ENCODE data around the gene ANAPC10.

Gene ANAPC10

DNA sequence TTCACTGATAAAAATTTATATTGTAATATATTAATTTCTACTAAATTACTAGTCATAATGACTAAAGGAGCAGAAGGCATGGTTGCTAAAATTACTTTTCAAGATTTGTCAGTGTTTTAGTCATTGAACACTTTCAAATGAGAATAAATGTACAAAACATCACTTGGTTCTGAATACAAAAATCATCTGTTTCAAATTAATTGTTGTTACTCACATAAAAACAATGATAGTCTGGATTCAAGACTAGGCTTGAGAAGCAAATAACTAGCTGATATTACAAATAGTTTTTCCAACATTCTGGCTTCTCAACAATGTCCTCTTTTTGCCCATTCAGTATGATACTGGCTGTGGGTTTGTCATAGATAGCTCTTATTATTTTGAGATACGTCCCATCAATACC, 112.5 kb downstream of the ANAPC10 start:
- no peak for DNase-seq (ENCODE audit: low read depth)
- TF ChIP-seq, protein P1, sequence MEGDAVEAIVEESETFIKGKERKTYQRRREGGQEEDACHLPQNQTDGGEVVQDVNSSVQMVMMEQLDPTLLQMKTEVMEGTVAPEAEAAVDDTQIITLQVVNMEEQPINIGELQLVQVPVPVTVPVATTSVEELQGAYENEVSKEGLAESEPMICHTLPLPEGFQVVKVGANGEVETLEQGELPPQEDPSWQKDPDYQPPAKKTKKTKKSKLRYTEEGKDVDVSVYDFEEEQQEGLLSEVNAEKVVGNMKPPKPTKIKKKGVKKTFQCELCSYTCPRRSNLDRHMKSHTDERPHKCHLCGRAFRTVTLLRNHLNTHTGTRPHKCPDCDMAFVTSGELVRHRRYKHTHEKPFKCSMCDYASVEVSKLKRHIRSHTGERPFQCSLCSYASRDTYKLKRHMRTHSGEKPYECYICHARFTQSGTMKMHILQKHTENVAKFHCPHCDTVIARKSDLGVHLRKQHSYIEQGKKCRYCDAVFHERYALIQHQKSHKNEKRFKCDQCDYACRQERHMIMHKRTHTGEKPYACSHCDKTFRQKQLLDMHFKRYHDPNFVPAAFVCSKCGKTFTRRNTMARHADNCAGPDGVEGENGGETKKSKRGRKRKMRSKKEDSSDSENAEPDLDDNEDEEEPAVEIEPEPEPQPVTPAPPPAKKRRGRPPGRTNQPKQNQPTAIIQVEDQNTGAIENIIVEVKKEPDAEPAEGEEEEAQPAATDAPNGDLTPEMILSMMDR (conservative IDR thresholded peaks at IDR 0.05; ENCODE audit: low read depth, low read length) = no peak
- no peak overlapping the region for H3K4me3 ChIP-seq (ENCODE audit: low read depth, low read length)

DNA sequence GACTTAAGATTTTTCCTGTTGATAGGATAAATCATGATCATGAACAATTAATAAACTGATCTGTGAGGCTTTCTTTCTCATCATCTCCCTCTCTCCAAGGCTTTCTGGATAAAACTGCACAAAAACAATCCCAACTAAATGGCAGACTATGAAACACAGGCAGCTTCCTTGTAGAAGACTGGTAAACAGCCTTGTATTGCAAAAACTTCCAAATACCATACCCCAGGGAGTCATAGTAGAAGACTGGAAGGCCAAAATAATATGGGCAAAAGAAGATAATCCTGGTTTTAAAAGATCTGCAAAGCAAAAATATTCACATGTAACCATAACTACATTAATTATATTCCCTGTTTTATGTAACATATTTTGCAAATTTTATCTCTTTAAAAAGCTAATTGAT, 113.0 kb downstream of the ANAPC10 start:
- TF ChIP-seq, protein P1 (conservative IDR thresholded peaks at IDR 0.05; ENCODE audit: low read depth, low read length) = no peak
- DNase-seq (ENCODE audit: low read depth) = no peak
- no peak overlapping the region for H3K4me3 ChIP-seq (ENCODE audit: low read depth, low read length)

DNA sequence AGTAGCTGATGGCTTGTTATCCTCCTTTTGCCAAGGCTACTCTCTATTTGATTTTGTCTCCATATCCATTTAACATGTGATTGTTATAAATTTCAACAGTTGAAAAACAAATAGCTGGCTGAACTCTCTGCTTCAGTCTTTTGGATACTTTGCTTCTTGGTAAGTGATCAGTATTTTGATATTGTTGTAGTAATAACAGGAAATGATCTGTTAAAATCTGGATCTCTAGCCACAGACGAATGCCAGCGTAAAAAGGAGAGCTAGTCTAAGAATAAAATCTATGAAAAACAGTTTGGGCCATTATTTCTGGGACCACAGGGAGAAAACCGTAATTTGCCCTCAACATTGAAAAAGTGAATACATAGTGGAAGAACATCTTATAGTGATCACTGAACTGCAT, 113.8 kb downstream of the ANAPC10 start:
- no peak for DNase-seq (ENCODE audit: low read depth)
- no peak overlapping the region for H3K4me3 ChIP-seq (ENCODE audit: low read depth, low read length)
- TF ChIP-seq, protein P1 (conservative IDR thresholded peaks at IDR 0.05; ENCODE audit: low read depth, low read length) = no peak

DNA sequence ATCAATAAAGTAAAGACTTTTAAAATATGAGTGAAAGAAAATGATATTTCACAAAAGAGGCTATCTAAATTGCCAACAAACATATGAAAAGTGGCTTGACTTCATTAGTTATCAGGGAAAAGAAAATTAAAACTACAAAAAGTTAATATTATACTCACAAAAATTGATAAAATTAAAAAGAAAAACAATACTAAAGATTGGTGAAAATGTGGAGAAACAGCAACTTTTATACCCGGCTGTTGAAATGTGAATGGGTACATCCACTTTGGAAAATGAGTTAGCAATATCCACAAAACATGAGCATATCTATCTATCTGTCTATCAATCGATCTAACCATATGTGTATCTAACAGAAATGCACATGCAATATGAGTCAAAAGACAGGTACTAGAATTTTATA, 122.3 kb downstream of the ANAPC10 start:
- no peak for DNase-seq (ENCODE audit: low read depth)
- no peak overlapping the region for H3K4me3 ChIP-seq (ENCODE audit: low read depth, low read length)
- TF ChIP-seq, protein P1 (conservative IDR thresholded peaks at IDR 0.05; ENCODE audit: low read depth, low read length) = no peak

DNA sequence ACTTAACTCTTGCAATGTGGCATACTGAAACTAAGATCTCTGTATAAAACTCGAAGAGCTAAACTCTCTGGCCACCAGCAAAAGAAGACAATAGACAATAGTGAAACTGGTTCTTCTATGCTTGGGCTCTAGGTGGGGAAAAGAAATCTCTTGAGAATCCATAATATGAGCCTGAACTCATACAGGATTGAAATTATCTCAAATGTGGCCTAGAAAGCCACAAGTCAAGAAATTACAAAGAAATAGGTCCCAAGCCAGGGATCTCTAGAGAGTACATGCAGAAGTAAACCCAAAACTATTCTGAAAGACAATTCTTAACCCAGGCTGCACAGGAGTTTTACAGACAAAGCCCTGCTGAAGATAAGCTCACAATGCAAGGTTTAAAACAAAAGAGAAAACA, 127.4 kb downstream of the ANAPC10 start:
- TF ChIP-seq, protein P1 (conservative IDR thresholded peaks at IDR 0.05; ENCODE audit: low read depth, low read length) = no peak
- DNase-seq (ENCODE audit: low read depth) = no peak
- no peak overlapping the region for H3K4me3 ChIP-seq (ENCODE audit: low read depth, low read length)

DNA sequence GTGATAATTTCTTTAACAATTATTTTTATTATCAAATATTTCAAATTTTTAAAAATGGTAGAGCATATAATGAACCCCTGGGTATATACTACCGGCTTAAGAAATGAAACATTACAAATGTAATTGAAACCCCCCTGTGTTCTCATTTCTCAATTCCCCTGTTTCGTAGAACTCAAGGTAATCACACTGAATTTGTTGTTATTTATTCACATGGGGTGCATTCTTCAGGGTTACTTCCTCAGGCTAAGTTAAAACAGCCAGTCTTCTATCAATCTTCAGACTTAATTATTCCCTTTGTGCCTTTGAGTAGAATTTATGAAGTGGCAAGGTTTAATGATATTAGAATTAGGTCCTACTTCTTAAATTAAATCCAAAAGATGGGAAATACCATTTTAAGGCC, 128.2 kb downstream of the ANAPC10 start:
- DNase-seq (ENCODE audit: low read depth) = no peak
- TF ChIP-seq, protein P1 (conservative IDR thresholded peaks at IDR 0.05; ENCODE audit: low read depth, low read length) = no peak
- no peak overlapping the region for H3K4me3 ChIP-seq (ENCODE audit: low read depth, low read length)

DNA sequence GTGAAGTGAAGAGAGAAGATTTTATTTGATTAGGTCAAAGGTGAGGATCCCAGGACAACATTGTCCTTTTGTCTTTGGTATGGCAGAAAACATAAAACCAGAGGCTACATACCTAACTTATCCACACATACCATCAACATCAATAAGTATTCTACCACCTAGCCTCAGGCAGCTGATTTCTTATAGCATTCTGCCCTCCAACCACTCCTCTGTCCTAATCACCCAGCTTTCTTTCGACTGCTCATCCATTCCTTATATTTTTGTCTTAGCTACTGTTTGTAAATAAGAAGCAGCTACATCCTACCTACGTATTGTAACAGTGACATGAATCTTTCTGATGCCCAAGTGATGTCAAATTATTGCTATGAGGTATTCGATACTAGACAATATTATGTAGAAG, 129.4 kb downstream of the ANAPC10 start:
- DNase-seq (ENCODE audit: low read depth) = no peak
- TF ChIP-seq, protein P1 (conservative IDR thresholded peaks at IDR 0.05; ENCODE audit: low read depth, low read length) = no peak
- H3K4me3 ChIP-seq (ENCODE audit: low read depth, low read length) = no peak overlapping the region
